Retinal pigment epithelial cell (primary cell): ENCODE data around the gene UNC119.

Experiments used
- DNase-seq: peaks from one replicate; pipeline ENCODE4 v3.0.0-alpha.2; 2010; ENCODE audit warnings: low read depth
- H3K4me3 ChIP-seq: 2 replicates; pipeline ENCODE4 v1.5.1; 2011; ENCODE audit warnings: mild to moderate bottlenecking, low read length, control low read depth, moderate library complexity
- TF ChIP-seq, protein P1 (sequence below): conservative IDR thresholded peaks from 2 replicates; pipeline ENCODE4 v1.5.1; 2011; ENCODE audit warnings: low read depth, low read length, control low read depth, inconsistent platforms

UNC119 gene

GRCh38 chr17:28521311-28522085 lies 30.9 kb downstream of the UNC119 start:
- no peak for DNase-seq
- TF ChIP-seq, protein P1, sequence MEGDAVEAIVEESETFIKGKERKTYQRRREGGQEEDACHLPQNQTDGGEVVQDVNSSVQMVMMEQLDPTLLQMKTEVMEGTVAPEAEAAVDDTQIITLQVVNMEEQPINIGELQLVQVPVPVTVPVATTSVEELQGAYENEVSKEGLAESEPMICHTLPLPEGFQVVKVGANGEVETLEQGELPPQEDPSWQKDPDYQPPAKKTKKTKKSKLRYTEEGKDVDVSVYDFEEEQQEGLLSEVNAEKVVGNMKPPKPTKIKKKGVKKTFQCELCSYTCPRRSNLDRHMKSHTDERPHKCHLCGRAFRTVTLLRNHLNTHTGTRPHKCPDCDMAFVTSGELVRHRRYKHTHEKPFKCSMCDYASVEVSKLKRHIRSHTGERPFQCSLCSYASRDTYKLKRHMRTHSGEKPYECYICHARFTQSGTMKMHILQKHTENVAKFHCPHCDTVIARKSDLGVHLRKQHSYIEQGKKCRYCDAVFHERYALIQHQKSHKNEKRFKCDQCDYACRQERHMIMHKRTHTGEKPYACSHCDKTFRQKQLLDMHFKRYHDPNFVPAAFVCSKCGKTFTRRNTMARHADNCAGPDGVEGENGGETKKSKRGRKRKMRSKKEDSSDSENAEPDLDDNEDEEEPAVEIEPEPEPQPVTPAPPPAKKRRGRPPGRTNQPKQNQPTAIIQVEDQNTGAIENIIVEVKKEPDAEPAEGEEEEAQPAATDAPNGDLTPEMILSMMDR = no peak
- H3K4me3 ChIP-seq = no peak overlapping the region

DNA sequence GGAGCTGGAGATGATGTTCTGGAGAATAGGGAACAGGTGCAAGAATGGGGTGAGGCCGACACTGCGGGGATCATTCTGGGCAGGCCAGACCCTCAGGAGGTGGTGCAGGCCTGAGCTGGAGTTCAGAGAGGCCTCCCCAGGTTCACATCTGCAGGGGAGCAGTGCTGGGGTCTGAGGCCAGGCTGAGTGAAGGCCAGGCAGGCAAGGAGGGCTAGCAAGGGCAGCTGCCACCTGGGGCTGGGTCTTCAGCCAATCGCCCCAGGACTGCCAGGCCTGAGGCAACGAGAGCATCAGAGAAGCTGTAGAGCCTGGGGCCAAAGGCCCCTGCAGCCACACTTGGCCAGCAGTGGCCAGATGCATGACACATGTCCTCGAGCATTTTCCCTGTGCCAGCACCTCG lies 31.7 kb downstream of the UNC119 start:
- TF ChIP-seq, protein P1 = no peak
- H3K4me3 ChIP-seq = no peak overlapping the region
- DNase-seq = no peak

DNA sequence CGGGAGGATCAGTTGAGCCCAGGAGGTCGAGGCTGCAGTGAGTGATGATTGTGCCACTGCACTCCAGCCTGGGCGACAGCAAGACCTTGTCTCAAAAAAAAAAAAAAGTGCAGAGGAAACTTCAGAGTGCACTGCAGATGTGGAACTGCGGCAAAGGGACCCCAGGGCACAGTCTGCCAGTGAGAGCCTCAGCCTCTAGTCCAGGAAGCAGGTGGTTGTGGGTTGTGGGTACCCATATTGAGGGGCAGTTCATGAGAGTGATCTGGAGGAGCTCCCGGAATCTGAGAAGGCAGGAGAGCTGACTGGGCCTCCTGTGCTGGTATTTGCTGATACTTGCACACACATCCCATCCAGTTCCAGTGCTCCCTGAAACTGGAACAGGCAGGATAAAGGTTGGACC lies 33.2 kb downstream of the UNC119 start:
- TF ChIP-seq, protein P1 = no peak
- H3K4me3 ChIP-seq = no peak overlapping the region
- no peak for DNase-seq

DNA sequence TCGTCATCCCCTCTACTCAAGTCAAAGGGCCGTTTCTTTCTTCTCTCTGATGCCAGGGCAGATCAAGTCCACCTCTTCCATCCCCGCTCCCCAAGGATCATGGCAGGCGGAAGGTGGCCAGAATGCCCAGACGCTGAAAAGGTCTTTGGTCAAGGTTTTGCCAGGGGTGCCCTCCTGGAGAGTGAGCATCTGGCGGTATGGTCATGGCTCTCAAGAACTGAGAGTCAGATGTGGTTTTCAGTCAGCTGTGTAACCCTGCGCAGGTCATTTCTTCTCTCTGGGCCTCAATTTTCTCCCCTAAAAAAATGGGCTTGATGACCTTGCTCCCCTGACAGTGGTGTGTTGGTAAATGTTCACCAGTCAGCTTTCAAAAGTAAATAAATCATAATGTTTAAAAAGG lies 33.8 kb downstream of the UNC119 start:
- H3K4me3 ChIP-seq = no peak overlapping the region
- no peak for DNase-seq
- TF ChIP-seq, protein P1 = no peak

DNA sequence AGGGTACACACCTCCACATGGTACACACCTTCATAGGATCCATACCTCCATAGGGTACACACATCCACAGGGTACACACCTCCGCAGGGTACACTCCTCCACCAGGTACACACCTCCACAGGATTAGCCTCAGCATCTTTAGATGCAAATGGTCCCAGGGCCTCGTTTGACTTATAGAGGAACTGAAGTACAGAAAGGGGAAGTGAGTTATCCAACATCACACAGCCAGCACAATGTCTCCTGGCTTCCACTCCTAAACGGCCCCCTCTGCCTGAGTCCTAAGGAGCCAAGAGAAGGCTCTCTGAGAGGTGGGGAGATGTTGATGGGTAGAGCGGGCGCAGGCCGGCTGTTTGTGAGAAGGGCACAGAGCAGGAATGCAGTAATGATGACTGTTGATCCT lies 34.3 kb downstream of the UNC119 start:
- no peak overlapping the region for H3K4me3 ChIP-seq
- no peak for DNase-seq
- TF ChIP-seq, protein P1 = no peak

- TF ChIP-seq, protein P1 = no peak
- no peak for DNase-seq
- H3K4me3 ChIP-seq = no peak overlapping the region
Observed at GRCh38 chr17:28515518-28515917, 36.9 kb downstream of the UNC119 start.

DNA sequence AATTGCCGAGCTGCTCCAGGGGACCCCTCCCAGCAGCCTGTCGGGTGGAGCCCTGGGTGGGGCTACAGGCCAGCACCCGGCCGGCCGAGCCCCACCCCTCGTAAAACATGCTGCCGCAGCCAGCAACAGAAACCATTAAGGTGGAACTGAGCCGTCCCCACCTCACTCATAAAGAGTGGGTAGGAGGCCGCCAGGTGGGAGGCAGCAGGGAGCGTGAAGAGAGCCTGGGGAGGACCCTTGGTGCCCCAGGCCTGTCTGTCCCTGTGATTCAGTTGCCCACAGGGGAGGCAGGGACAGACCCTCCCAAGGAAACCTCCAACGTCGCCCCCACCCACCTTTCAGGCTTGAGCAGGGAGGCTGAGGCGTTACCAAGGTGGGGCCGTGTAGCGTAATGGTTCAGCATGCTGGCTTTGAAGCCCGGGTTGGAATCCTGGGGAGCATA lies 37.8 kb downstream of the UNC119 start:
- no peak overlapping the region for H3K4me3 ChIP-seq
- no peak for DNase-seq
- TF ChIP-seq, protein P1 = no peak
